ENCODE results near the gene HCN1.
"Not testable (repeated sequence)": the region's sequence is repeated elsewhere in the genome, so short reads cannot be mapped to it uniquely, and the experiment has no call there.

The HCN1 gene

DNA sequence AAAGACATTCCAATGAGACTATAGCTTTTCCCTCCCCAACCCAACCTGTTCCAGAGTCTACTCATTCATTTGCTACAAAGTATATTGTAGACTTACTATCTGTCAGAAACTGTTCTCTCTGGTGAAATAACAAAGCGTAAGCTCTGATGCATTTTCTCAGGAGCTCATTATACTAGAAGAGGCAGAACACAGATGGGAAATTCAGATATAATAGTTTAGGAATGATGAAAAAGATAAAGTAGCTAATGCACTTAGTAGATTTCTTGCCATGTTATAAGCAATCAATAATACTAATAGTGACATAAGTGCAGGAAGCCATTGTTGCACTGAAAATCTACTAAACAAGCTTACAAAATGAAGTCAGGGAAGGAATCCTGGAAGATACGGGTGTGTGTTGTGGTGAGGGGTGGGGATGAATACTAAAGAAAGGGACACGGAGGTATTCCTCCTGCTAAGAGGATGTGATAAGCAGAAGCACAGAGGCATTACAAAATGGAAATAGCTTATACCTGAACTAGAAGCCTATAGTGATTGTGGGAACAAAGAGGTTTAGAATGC lies 78.2 kb downstream of the HCN1 start:
- DNase-seq (no peak), ATAC-seq (no peak)

DNA sequence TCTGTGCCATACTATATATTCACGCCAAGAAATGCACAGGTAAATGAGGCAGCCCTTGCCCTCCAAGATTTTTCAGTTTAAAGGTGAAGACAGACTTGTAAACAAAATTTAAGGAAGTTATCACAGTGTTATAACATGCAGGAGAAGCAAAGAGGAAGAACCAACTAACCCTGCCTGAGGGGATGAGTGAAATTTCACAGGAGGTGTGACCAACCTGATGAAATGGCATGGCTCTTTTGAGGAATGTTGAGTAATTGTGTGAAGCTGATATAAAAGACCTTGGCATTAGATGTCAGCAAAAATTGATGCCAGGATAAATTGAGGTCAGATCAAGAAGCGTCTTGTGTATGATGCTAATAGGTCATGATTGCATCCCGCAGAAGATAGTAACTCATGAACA lies 86.5 kb downstream of the HCN1 start:
- ATAC-seq (no peak), DNase-seq (no peak)

GRCh38 chr5:45604092-45604491 lies 92.1 kb downstream of the HCN1 start:
- ATAC-seq: no peak

GRCh38 chr5:45601424-45601823 lies 94.8 kb downstream of the HCN1 start:
- ATAC-seq (no peak), DNase-seq (no peak)

More at GRCh38 chr5:45604092-45604491, 92.1 kb downstream of the HCN1 start:
- no peak for DNase-seq

GRCh38 chr5:45596320-45596719 lies 99.9 kb downstream of the HCN1 start:
- ATAC-seq (no peak), DNase-seq (no peak)

DNA sequence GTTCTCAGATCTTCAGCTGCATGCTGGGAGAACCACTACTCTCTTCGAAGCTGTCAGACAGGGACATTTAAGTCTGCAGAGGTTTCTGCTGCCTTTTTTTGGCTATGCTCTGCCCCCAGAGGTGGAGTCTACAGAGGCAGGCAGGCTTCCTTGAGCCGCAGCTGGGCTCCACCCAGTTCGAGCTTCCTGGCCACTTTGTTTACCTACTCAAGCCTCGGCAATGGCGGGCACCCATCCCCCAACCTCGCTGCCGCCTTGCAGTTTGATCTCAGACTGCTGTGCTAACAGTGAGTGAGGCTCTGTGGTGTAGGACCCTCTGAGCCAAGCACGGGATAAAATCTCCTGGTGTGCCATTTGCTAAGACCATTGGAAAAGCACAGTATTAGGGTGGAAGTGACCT lies 110.2 kb downstream of the HCN1 start:
- not testable (repeated sequence) for DNase-seq, ATAC-seq

DNA sequence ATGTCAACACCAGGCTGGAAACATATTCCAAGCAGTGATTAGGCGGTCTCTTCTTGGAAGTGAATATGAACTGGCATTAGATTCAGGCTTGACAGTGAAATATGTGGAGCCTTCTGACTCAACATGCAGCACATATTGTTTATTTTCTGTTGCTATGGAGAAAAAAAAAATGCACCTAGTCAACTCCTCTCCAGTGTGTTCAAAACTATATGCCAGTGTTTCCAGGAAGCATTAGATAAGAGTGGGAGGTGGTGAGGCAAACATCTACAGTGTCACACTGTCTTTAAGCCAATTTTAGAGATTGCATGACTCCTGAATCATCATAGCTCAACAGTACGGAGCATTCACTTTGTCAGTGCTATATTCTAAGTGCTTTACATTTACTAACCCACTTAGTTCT lies 117.9 kb downstream of the HCN1 start:
- DNase-seq: no peak
- ATAC-seq: no peak

- DNase-seq (no peak), ATAC-seq (no peak)
Measured at GRCh38 chr5:45568813-45569212, 127.4 kb downstream of the HCN1 start.

- DNase-seq (no peak), ATAC-seq (no peak)
Measured at GRCh38 chr5:45542421-45542820, 153.8 kb downstream of the HCN1 start.

DNA sequence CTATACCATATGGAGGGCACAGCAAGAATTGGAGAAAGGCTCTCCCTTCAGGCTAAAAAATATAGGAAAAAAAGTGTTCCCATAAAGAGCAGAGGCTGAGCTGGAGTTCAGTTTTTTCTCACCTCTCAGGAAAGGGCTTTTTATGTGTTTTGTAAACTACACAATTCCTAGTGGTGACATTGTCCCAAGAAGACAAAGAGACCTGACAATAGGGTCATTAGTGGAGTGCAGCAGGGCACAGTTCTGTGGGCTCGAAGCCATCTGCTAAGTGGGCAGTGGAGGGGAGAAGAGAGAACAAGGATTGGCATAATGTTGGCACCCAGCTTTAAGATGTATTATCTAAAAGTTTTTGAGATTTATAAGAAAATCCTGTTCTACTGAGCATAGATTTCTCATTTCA lies 162.5 kb downstream of the HCN1 start:
- DNase-seq: no peak
- no peak for ATAC-seq

GRCh38 chr5:45532826-45533624 lies 163.2 kb downstream of the HCN1 start:
- ATAC-seq (no peak), DNase-seq (no peak)

GRCh38 chr5:45521067-45521466 lies 175.1 kb downstream of the HCN1 start:
- ATAC-seq (no peak), DNase-seq (no peak)

DNA sequence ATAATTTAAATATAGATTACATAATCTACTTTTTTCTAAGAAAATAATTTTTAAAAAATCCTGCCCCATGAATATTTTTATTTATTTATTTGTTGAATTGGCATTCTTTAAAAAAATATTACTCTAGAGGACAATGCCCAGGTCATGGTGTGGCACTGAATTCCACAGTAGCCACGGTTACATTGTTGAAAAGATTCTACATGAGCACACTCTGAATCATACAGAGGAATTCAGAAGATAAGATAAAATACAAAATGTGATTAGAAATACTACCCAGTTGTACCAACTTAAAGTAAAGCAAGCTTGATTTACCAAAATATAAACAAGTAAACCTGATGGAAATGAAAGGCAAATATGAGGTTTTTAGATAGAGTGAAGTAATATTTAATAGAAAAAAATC lies 183.7 kb downstream of the HCN1 start:
- ATAC-seq (no peak), DNase-seq (no peak)

DNA sequence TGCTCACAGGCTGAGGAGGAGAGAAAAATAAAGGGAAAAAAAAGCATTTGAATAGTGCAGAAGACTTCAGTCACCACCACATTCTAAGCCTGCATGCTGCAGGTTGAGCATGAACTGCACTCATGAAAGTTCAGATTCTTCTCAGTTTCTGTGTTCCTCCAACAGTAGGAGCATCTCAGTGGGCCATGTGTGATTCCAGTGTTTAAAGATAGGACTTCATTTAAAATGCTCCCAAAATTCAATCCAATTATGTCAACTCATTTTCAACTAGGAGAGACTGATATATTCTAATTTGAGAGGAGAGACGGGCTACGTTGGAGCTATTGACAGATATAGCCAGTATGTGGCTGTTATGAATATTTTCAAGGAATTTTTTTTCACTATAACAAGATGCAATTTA lies 186.8 kb downstream of the HCN1 start:
- no peak for DNase-seq
- ATAC-seq: no peak

- ATAC-seq (no peak), DNase-seq (no peak)
Measured at GRCh38 chr5:45508135-45508534, 188.0 kb downstream of the HCN1 start.

GRCh38 chr5:45507178-45507577 lies 189.0 kb downstream of the HCN1 start:
- ATAC-seq (no peak), DNase-seq (no peak)

GRCh38 chr5:45499006-45499405 lies 197.2 kb downstream of the HCN1 start:
- ATAC-seq, DNase-seq: not testable (repeated sequence)

- ATAC-seq (no peak), DNase-seq (no peak)
Measured at GRCh38 chr5:45491368-45491767, 204.8 kb downstream of the HCN1 start.

- DNase-seq: no peak
- no peak for ATAC-seq
Measured at GRCh38 chr5:45484781-45485180, 211.4 kb downstream of the HCN1 start.

DNA sequence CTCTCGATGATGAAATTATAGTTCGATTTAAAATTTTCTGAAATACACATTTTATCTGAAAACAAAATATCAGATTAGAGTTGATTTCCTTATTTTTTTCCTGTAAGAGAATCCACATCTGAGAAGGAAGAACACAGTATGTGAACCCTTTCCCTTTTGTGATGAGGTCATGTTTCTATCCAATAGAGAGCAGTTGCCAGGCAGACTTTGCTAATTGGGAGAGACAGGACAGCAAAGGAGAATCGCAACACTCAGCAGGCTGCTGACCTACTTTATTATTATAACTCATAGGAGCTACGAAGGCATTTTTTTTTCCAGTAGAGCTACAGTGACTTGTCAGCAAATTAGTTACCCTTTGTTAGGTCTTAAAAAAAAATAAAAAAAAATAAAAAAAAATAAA lies 242.1 kb downstream of the HCN1 start:
- no peak for DNase-seq
- no peak for ATAC-seq

DNA sequence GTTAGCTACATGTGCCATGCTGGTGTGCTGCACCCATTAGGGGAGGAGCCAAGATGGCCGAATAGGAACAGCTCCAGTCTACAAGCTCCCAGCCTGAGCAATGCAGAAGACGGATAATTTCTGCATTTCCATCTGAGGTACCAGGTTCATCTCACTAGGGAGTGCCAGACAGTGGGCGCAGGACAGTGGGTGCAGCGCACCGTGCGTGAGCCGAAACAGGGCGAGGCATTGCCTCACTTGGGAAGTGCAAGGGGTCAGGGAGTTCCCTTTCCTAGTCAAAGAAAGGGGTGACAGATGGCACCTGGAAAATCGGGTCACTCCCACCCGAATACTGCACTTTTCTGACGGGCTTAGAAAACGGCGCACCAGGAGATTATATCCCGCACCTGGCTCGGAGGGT lies 251.3 kb downstream of the HCN1 start:
- not testable (repeated sequence) for ATAC-seq, DNase-seq

- no peak for ATAC-seq
- no peak for DNase-seq
Measured at GRCh38 chr5:45440466-45440865, 255.7 kb downstream of the HCN1 start.

DNA sequence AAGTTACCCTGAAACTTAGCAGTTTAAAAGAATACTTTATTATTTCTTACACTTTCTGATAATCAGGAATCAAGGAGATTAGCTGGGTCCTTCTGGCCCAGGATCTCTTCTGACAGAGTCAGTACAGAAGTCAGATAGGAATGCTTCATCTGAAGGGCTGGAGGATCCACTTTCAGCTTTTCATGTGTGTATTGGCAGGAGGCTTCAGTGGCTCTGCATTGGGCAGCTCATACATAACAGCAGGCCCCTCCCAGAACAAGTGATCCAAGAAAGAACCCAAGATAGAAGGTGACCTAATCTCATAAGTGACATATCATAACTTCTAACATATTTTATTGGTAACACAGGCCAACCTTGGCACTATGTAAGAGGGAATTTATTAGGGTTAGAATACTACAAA lies 258.4 kb downstream of the HCN1 start:
- no peak for DNase-seq
- no peak for ATAC-seq

All from stimulated activated naive CD8-positive, alpha-beta T cell treated with anti-CD3 and anti-CD28 coated beads, Interleukin-15, Interleukin-2, amounts not matched to agents 100 U/mL and 50 U/mL, for 24 hours (primary cell).